Kidney (tissue), 14 donors: Measurements from ENCODE around the gene TMCO4. TPM values are rescaled to one million over a fixed set of nuclear protein-coding genes. Genes with fewer than 3 reads are reported as not detected.

Experiments
- DNase-seq, 5 donors: peaks; one replicate each; pipeline ENCODE4 v3.0.0-alpha.2; 2013 to 2020
- FAIRE-seq: peaks from 2 replicates; lab custom pipeline; 2012; peaks lifted over from hg19 to GRCh38; lab: Jason Lieb, UNC
- H3K27ac ChIP-seq, 2 donors: one replicate each; pipeline ENCODE4 v1.7.0; 2013; ENCODE audit warnings: low read depth in 2 of 2, low read length in 2 of 2, inconsistent platforms in 1 of 2
- H3K27me3 ChIP-seq: one replicate; pipeline ENCODE4 v1.7.1; 2013; ENCODE audit warnings: low read length, inconsistent platforms; ENCODE audit not compliant: control insufficient read depth, insufficient read depth
- H3K36me3 ChIP-seq, 3 donors: one replicate each; pipeline versions ENCODE4 v1.7.0 to v1.7.1; 2013; ENCODE audit warnings: low read length in 3 of 3, control low read depth in 1 of 3, inconsistent platforms in 1 of 3; ENCODE audit not compliant: insufficient read depth in 3 of 3, control insufficient read depth in 2 of 3
- H3K4me1 ChIP-seq, 3 donors: one replicate each; pipeline versions ENCODE4 v1.7.0 to v1.7.1; 2013; ENCODE audit warnings: low read length in 3 of 3, inconsistent platforms in 1 of 3, low read depth in 1 of 3; ENCODE audit not compliant: control insufficient read depth in 2 of 3, insufficient read depth in 2 of 3
- H3K4me3 ChIP-seq, 3 donors: one replicate each; pipeline versions ENCODE4 v1.7.0 to v1.8.1; 2013; ENCODE audit warnings: low read length in 3 of 3, control low read depth in 1 of 3, inconsistent platforms in 1 of 3
- H3K9ac ChIP-seq, 3 donors: one replicate each; pipeline versions ENCODE4 v1.7.0 to v1.7.1; 2013; ENCODE audit warnings: low read length in 3 of 3, control low read depth in 1 of 3, inconsistent platforms in 1 of 3
- H3K9me3 ChIP-seq, 3 donors: one replicate each; pipeline versions ENCODE4 v1.7.0 to v1.7.1; 2013; ENCODE audit warnings: low read length in 3 of 3, control low read depth in 1 of 3, inconsistent platforms in 1 of 3; ENCODE audit not compliant: control insufficient read depth in 2 of 3, insufficient read depth in 1 of 3
- CTCF ChIP-seq: IDR thresholded peaks from 3 replicates; pipeline ENCODE4 v1.5.1; 2012; ENCODE audit warnings: mild to moderate bottlenecking, moderate library complexity, borderline replicate concordance; ENCODE audit not compliant: insufficient read depth; ENCODE audit errors: extremely low read depth
- intact Hi-C: fragments of 100-400 bp; cut with DNase I; formaldehyde crosslinking; loops from one replicate; pipeline ENCODE4 v1.11.1; 2022
- polyA plus RNA-seq: library from polyadenylated mRNA; stranded (reverse); fragments of 350-450 nt; fragmentation: Illumina TruSeq; extraction: RNeasy Lipid Tissue Mini Kit (QIAGEN cat#74804); gene quantifications from one replicate; pipeline ENCODE4 v1.2.3, GENCODE V29; 2014; ENCODE audit warnings: low read depth, low replicate concordance; ENCODE audit not compliant: insufficient read depth
- total RNA-seq: library from RNA; stranded (reverse); fragmentation: NEBNext Ultra II Directional; extraction: Animal tissue kit (Norgen Biotek cat#: 25700); gene quantifications from one replicate; pipeline ENCODE4 v1.2.1, GENCODE V29; 2021
- donor health status: control.
- donor health status: control.
- donor health status: control.
- donor health status: control.
- donor health status: control.
- donor health status: DM: yes; HTN: yes; CAD: no.
- donor health status: Normal renal cell carcinoma (clear cell type).

TMCO4 gene
- total and polyA plus RNA-seq, 2 donors from 2014 or later, result 35.0 to 36.5 TPM

- intact Hi-C loops, result no loop called here
- Histone ChIP-seq H3K9me3 (no peaks in the 10 kb centered on the region), H3K4me3 (no peak overlapping the region), H3K27me3 (peaks cover 6% of the 10 kb centered on the region), H3K27ac (no peak overlapping the region), H3K9ac (no peak overlapping the region), H3K36me3 (no peaks in the 10 kb centered on the region), H3K4me1 (no peaks in the 10 kb centered on the region)
- FAIRE-seq (no peak), DNase-seq (no peak)
- TF ChIP-seq CTCF, result no peak
Observed at GRCh38 chr1:19668888-19669287, 130.8 kb downstream of the TMCO4 start.

- Histone ChIP-seq H3K27ac (no peak overlapping the region), H3K36me3 (no peaks in the 10 kb centered on the region), H3K9me3 (no peaks in the 10 kb centered on the region), H3K27me3 (peaks cover 6% of the 10 kb centered on the region), H3K4me3 (no peak overlapping the region), H3K9ac (no peak overlapping the region), H3K4me1 (no peaks in the 10 kb centered on the region)
- no peak for TF ChIP-seq CTCF
- DNase-seq, result peak in 1 of 5 donors; percentile 59
- intact Hi-C loops, result no loop called here
- no peak for FAIRE-seq
Observed at GRCh38 chr1:19665496-19666465, 133.9 kb downstream of the TMCO4 start.

GRCh38 chr1:19665186-19665495, 134.6 kb downstream of the TMCO4 start:
- intact Hi-C loops, result no loop called here
- no peak overlapping the region for H3K27ac ChIP-seq
- no peak overlapping the region for H3K4me3 ChIP-seq
- no peak for TF ChIP-seq CTCF
- H3K27me3 ChIP-seq, result peaks cover 6% of the 10 kb centered on the region
- DNase-seq (no peak), FAIRE-seq (no peak)
- no peaks in the 10 kb centered on the region for H3K9me3 ChIP-seq
- no peak overlapping the region for H3K9ac ChIP-seq
- H3K4me1 ChIP-seq, result no peaks in the 10 kb centered on the region
- H3K36me3 ChIP-seq, result no peaks in the 10 kb centered on the region
